Left colon (tissue), 2 donors: Measurements from ENCODE around the gene EPB41L4B. TPM values are rescaled to one million over a fixed set of nuclear protein-coding genes. Genes with fewer than 3 reads are reported as not detected.
"Not testable (repeated sequence)": the region's sequence is repeated elsewhere in the genome, so short reads cannot be mapped to it uniquely, and the experiment has no call there.

Experiments
- ATAC-seq: fragments of 200-7000 bp; cut with Tn5 transposase; one replicate; pipeline ENCODE4 v1.9.1; 2020; ENCODE audit warnings: mild to moderate bottlenecking, moderate library complexity
- DNase-seq, 2 donors: peaks; one replicate each; pipeline ENCODE4 v3.0.0-alpha.2; 2020
- intact Hi-C, 2 donors: fragments of 100-400 bp; cut with DNase I in 1 of 2; cut with micrococcal nuclease in 1 of 2; formaldehyde crosslinking; loops; one replicate each; pipeline versions ENCODE4 v1.11.2 to v1.14.0; 2022; cut with DNase I, micrococcal nuclease
- total RNA-seq, 2 donors: library from RNA; stranded (reverse); fragmentation: NEBNext Ultra II Directional; extraction: Animal tissue kit (Norgen Biotek cat#: 25700); gene quantifications; one replicate each; pipeline ENCODE4 v1.2.1, GENCODE V29; 2021
- donor health status: DM: no; HTN: no; CAD: no.
- donor health status: DM: yes; HTN: yes; CAD: no.

The EPB41L4B gene
- total RNA-seq, 2 donors from 2014 or later = 147 to 150 TPM

- ATAC-seq = no peak
- no peak for DNase-seq
- intact Hi-C loops = no loop called here
Measured at GRCh38 chr9:109238125-109238524, 82.7 kb downstream of the EPB41L4B start.

DNA sequence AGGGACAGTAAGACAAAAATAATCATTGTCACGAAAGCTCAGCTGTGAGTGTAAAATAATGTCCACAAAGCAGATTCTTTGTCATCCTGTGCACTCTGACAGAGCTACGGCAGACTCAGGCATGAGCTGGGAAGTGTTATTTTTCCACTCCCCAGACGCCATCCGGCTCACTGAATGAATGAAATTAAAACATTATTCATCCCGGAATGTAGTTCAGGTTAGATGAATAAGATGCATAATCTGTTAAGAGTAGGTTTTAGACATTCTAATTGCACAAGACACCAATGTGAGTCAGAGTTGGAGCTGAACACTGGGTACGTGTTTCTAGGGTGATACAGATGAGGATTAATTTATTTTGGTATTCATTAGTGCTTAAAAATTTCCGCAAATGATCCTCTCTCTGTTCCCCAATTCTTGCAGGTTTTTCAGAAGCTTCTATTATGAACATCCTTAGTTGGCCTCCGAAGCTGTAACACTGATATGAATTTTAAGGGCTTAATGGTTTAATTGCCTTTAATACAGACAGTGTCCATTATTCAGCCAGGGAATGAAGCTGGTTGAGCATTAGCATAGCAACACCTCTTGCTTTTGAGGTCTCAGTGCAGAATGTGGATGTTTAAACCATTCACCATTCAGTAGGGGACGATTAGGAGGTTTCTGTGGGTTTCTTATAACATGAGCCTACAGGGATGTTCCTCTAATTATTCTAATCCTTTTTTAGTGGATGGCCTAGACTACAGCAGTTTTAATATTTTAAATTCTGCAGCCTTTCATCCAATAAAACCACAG is 88.2 kb downstream of the EPB41L4B start:
- intact Hi-C loops = no loop called here
- no peak for DNase-seq
- ATAC-seq = no peak

DNA sequence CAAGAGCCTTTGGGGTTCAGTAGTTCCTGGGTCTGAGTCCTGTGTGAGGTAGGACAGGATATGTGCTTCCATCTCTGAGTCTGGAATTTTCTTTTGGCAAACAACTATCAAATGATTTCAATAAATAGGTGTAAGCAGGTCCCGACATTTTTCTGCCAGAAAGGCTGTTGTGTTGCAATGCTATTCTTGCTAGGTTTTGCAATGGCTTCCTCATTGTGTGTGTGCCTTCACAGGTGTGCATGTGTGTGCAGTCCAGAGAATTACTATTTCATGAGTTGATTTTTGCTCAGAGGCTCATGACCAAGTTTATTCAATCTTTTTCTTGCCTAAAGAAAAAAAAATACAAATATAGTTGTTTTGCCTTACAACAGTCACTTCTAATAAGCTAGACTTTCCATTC is 89.3 kb downstream of the EPB41L4B start:
- intact Hi-C loops = no loop called here
- no peak for DNase-seq
- ATAC-seq = peak; percentile 21

GRCh38 chr9:109230277-109230676 is 90.6 kb downstream of the EPB41L4B start:
- DNase-seq (no peak), ATAC-seq (no peak)
- intact Hi-C loops = no loop called here

- DNase-seq (no peak), ATAC-seq (no peak)
- intact Hi-C loops = no loop called here
Measured at GRCh38 chr9:109229682-109230081, 91.2 kb downstream of the EPB41L4B start.

GRCh38 chr9:109228093-109228642 is 92.7 kb downstream of the EPB41L4B start:
- ATAC-seq (no peak), DNase-seq (no peak)
- intact Hi-C loops = no loop called here

DNA sequence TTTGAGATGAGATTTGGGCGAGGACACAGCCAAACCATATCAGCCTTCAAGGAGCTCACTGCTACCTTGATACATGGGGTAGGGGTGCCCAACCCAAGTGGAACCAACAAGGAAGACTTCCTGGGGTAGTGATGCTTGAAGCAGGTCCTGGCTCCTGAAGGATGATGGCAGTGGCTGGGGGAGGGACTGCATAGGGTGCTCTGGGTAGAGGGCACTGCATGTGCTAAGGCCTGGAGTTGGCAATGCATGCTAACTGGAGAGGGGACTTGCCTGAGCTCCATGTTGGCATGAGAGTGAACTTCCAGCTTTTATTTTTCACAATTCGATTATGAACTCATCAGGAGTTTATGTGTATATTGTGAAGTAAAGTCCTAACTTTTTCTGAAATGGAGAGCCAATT is 95.2 kb downstream of the EPB41L4B start:
- DNase-seq (no peak), ATAC-seq (no peak)
- intact Hi-C loops = no loop called here

DNA sequence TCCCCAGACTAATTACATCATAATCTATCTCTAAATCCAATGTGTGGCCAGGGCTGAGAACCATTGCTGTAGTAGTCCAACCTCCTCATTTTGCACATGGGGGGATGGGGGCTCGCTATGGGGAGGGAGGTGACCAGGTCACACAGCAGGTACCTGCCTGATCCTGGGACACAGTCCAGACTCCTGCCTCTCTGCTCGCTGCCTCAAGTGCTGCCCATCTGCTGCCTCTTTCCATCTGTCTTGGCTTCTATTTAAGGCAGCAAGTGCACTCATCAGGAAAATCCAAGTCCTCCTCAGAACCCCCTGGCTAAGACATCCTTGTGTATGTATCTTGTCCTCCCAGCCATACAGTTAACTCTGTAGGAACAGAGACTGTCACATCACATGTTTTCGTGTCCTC is 96.1 kb downstream of the EPB41L4B start:
- no peak for DNase-seq
- no peak for ATAC-seq
- intact Hi-C loops = no loop called here

- ATAC-seq, DNase-seq, intact Hi-C loops: not testable (repeated sequence)
Measured at GRCh38 chr9:109218242-109218641, 102.6 kb downstream of the EPB41L4B start.

DNA sequence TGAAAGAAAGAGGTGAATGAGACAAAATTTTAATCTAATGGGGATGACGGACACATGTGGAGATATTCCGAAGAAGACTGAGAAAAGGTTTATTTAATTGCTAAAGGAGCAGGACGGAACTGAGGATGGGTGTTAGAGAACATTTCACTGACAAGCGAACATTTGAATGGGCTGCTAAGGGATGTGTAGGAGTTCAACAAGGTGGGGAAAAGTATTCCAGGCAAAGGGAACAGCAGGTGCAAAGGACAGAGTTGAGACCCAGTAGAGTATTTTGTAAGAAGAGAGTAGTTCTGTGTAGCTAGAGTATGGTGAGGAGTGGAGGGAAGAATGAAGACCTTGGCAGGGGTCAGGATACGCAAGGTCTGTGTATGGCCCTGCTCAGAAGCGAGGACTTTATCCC is 106.4 kb downstream of the EPB41L4B start:
- ATAC-seq (no peak), DNase-seq (no peak)
- intact Hi-C loops = no loop called here

DNA sequence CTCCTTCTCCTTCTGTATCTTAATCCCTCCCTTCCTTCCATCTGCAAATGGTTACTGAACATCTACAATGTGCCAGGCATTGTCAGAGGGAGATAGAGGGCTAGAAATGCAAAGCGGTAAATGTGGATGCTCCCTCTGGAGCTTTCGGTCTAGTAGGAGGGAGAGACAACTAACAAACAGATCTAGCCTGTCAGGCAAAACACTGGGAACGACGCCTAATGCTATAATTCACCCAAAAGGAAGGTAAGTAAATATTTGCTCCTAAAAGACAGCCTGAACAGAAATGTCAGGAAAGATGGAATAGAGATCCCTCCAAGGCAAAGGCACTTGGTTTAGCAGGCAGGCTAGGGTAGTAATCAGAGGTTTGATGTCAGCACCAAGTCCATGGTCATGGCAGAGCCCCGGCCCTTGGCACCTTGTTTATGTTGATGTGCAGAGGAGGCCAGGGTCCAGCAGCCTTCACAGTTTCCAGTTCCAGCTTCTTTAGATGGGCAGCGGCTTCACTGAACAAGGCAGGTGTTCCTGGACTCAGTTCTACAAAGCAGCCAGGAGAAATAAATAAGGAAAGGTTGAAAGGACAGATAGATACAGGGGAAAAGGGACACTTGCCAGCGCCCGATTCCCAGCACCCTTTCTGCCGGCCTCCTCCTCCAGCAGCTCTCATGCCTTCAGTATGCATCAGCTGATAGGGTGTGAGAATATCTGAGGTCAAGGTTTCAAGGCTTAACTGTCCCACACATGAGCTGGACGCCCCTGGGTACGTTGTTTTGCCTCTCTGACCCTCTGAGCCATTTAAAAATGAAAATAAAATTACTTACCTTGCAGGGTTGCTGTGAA is 107.4 kb downstream of the EPB41L4B start:
- ATAC-seq (no peak), DNase-seq (no peak)
- intact Hi-C loops = no loop called here

DNA sequence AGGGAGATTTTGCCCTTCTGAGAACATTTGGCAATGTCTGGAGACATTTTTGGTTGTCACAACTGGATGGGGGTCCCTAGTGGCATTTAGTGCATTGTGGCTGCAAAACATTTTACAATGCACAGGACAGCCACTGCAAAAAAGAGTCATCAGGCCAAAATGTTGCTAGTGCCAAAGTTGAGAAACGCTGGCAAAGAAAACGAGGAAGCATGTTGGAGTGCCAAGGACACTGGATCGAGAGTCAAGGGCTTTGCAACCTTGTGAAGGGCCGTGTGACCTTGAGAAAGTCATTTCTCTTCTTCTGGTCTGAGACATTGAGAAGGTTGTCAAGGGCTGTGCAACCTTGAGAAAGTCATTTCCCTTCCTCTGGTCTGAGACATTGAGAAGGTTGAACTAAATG is 108.1 kb downstream of the EPB41L4B start:
- intact Hi-C loops = no loop called here
- ATAC-seq (no peak), DNase-seq (no peak)

- peak; percentile 54 for ATAC-seq
- DNase-seq = no peak
- intact Hi-C loops = no loop called here
Measured at GRCh38 chr9:109206670-109207069, 114.2 kb downstream of the EPB41L4B start.

- intact Hi-C loops = no loop called here
- DNase-seq (no peak), ATAC-seq (no peak)
Measured at GRCh38 chr9:109205526-109205925, 115.3 kb downstream of the EPB41L4B start.

DNA sequence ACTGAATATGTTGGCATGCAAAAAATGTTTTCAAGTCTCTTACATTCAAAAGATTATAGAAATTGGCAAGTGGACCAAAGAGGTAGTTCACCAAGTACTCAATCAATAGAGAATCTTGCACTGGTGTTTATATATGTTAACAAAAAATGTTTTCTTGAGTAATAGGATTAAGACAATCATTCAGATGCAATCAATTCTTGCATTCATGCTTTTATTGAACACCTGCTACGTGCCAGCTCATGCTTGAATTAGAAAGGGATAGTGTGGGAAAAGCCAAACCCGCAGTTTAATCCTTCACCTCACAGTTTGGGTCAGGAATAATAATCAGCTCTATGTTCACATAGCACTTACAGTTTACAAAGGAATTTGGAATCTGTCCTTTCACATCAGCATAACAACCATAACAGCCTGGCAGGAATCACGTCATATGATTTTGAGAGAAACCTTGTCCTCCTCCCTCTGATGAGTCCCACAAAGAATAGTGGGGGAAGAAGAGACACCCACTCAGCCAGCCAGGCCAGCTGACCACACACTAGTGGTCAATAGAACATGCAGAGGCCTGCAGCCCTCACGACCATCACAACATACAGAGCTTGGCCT is 117.0 kb downstream of the EPB41L4B start:
- DNase-seq (no peak), ATAC-seq (no peak)
- intact Hi-C loops = no loop called here

DNA sequence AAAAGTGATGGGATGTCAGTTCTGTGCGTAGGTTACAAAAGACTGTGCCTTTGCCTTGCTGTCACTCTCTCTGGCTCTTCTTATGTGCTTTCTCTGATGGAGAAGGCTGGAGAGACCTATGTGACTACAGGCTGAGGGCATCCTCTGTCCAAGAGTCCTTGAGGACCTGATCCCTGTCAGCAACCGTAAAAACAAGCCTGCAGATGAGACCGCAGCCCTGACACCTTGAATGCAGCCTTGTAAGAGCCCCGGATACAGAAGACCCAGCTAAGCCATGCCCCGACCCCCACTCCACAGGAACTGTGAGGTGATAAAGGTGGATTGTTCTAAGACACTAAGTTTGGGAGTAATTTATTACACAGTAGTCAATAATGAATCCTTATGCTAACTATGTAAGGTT is 121.2 kb downstream of the EPB41L4B start:
- DNase-seq (no peak), ATAC-seq (no peak)
- intact Hi-C loops = no loop called here

DNA sequence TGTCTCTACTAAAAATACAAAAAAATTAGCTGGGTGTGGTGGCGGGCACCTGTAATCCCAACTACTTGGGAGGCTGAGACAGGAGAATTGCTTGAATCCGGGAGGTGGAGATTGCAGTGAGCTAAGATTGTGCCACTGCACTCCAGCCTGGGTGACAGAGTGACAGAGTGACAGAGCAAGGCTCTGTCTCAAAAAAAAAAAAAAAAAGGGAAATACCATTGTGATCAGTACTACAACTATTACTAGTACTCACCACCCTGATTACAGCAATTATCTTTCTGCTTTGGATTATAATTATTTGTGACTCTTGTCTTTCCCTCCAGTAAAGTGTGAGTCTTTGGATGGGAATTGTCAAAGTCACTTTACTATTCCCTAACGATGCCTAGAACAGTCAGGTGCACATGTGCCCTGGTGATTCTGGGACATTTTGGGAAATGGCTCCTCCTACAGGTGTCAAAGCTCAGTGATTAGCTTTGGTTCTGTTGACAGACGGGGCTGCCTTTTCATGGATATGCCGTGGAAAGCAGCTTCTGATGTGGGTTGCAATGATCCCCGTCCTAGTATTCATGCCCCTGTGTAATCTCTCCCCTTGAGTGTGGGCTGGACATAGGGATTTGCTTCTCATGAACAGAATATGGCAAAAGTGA is 122.0 kb downstream of the EPB41L4B start:
- intact Hi-C loops = no loop called here
- DNase-seq (no peak), ATAC-seq (peak; percentile 42)

- intact Hi-C loops = no loop called here
- DNase-seq = no peak
- ATAC-seq = no peak
Measured at GRCh38 chr9:109193974-109194556, 126.8 kb downstream of the EPB41L4B start.
